CD14-positive monocyte (primary cell): ENCODE results near the gene NOB1. TPM values are rescaled to one million over a fixed set of nuclear protein-coding genes. Genes with fewer than 3 reads are reported as not detected.
A peak's percentile ranks its signal among the peaks of the same experiment; 100 is the strongest.
"Not testable (repeated sequence)": the region's sequence is repeated elsewhere in the genome, so short reads cannot be mapped to it uniquely, and the experiment has no call there.

ENCODE experiments used
- DNase-seq, 3 donors: peaks; one replicate each; pipeline ENCODE4 v3.0.0-alpha.2; 2011 to 2022
- H2AFZ ChIP-seq: 2 replicates; pipeline ENCODE4 v1.6.0; 2012; ENCODE audit warnings: mild to moderate bottlenecking, low read depth, low read length, inconsistent platforms; ENCODE audit not compliant: insufficient read depth, poor library complexity, severe bottlenecking
- H3K27ac ChIP-seq, 2 donors: 1 replicate in 1 of 2; 2 replicates in 1 of 2; pipeline ENCODE4 v1.5.1; 2012 to 2013; ENCODE audit warnings: low read length in 2 of 2, control low read depth in 1 of 2, inconsistent platforms in 1 of 2, low read depth in 1 of 2, mild to moderate bottlenecking in 1 of 2
- H3K27me3 ChIP-seq, 2 donors: one replicate each; pipeline versions ENCODE4 v1.6.0 to v1.6.1; 2011 to 2013; ENCODE audit warnings: low read length in 2 of 2; ENCODE audit not compliant: control insufficient read depth in 2 of 2, insufficient read depth in 2 of 2
- H3K36me3 ChIP-seq, 2 donors: replicated peaks in 1 of 2; 1 replicate in 1 of 2; 2 replicates in 1 of 2; pipeline versions ENCODE4 v1.5.1 to v1.6.1; 2012 to 2013; ENCODE audit warnings: low read length in 2 of 2, control low read depth in 1 of 2, inconsistent platforms in 1 of 2, mild to moderate bottlenecking in 1 of 2; ENCODE audit not compliant: insufficient read depth in 2 of 2, control insufficient read depth in 1 of 2
- H3K4me1 ChIP-seq, 2 donors: 1 replicate in 1 of 2; 2 replicates in 1 of 2; pipeline versions ENCODE4 v1.5.1 to v1.6.1; 2012 to 2013; ENCODE audit warnings: low read length in 2 of 2, control low read depth in 1 of 2, inconsistent platforms in 1 of 2, mild to moderate bottlenecking in 1 of 2, moderate library complexity in 1 of 2; ENCODE audit not compliant: insufficient read depth in 2 of 2, control insufficient read depth in 1 of 2
- H3K4me2 ChIP-seq: replicated peaks from 2 replicates; pipeline ENCODE3; 2012; ENCODE audit warnings: low read length, moderate library complexity, mild to moderate bottlenecking; ENCODE audit not compliant: poor library complexity, severe bottlenecking; ENCODE audit errors: extremely low read depth
- H3K4me3 ChIP-seq, 3 experiments: fragments of 200-600 bp in 1 of 3; sonication (generic) in 1 of 3; replicated peaks in 1 of 3; 1 replicate in 2 of 3; 2 replicates in 1 of 3; pipeline ENCODE4 v1.5.1; 2011 to 2013; ENCODE audit warnings: low read length in 3 of 3, mild to moderate bottlenecking in 3 of 3, control low read depth in 2 of 3, low read depth in 2 of 3, inconsistent platforms in 1 of 3, moderate library complexity in 1 of 3
- H3K79me2 ChIP-seq: 2 replicates; pipeline ENCODE4 v1.6.0; 2012; ENCODE audit warnings: mild to moderate bottlenecking, control low read depth, inconsistent platforms, low read length, moderate library complexity; ENCODE audit not compliant: insufficient read depth
- H3K9ac ChIP-seq: 2 replicates; pipeline ENCODE4 v1.6.0; 2017; ENCODE audit warnings: low read length, mild to moderate bottlenecking; ENCODE audit not compliant: insufficient read depth, poor library complexity, severe bottlenecking
- H3K9me3 ChIP-seq, 2 donors: replicated peaks in 1 of 2; 1 replicate in 1 of 2; 2 replicates in 1 of 2; pipeline versions ENCODE4 v1.5.1 to v1.6.1; 2012 to 2013; ENCODE audit warnings: low read length in 2 of 2, control low read depth in 1 of 2; ENCODE audit not compliant: control insufficient read depth in 1 of 2, insufficient read depth in 1 of 2
- H4K20me1 ChIP-seq: 2 replicates; pipeline ENCODE4 v1.6.0; 2012; ENCODE audit warnings: mild to moderate bottlenecking, low read length, control low read depth, moderate library complexity; ENCODE audit not compliant: insufficient read depth
- H3K27ac Mint-ChIP-seq, 7 donors: one replicate each; pipeline ENCODE4 v1.8.0; 2020; ENCODE audit warnings: mild to moderate bottlenecking in 7 of 7, mixed read lengths in 7 of 7, moderate library complexity in 6 of 7, inconsistent platforms in 2 of 7
- H3K27me3 Mint-ChIP-seq, 3 donors: one replicate each; pipeline ENCODE4 v1.8.0; 2021 to 2022; ENCODE audit warnings: low read depth in 3 of 3, mild to moderate bottlenecking in 3 of 3, mixed read lengths in 3 of 3, moderate library complexity in 3 of 3, inconsistent platforms in 1 of 3
- H3K36me3 Mint-ChIP-seq, 2 donors: one replicate each; pipeline ENCODE4 v1.8.0; 2020; ENCODE audit warnings: mixed read lengths in 2 of 2, inconsistent platforms in 1 of 2, mild to moderate bottlenecking in 1 of 2
- H3K4me1 Mint-ChIP-seq: one replicate; pipeline ENCODE4 v1.8.0; 2020; ENCODE audit warnings: mild to moderate bottlenecking, mixed read lengths
- H3K4me3 Mint-ChIP-seq, 2 donors: one replicate each; pipeline ENCODE4 v1.8.0; 2020; ENCODE audit warnings: mild to moderate bottlenecking in 2 of 2, mixed read lengths in 2 of 2, moderate library complexity in 1 of 2
- H3K9me3 Mint-ChIP-seq, 7 donors: one replicate each; pipeline ENCODE4 v1.8.0; 2020 to 2022; ENCODE audit warnings: mixed read lengths in 7 of 7, mild to moderate bottlenecking in 6 of 7, moderate library complexity in 6 of 7, inconsistent platforms in 2 of 7
- WGBS: methylation state at CpG from one replicate; pipeline ENCODE4 v1.1.5; 2013; ENCODE audit warnings: missing lambda C conversion rate; ENCODE audit not compliant: insufficient coverage; 5-methylcytosine and 5-hydroxymethylcytosine counted together
- intact Hi-C, 2 donors: fragments of 100-400 bp; cut with micrococcal nuclease; formaldehyde crosslinking; loops; one replicate each; pipeline versions ENCODE4 v1.15.0 to v1.15.1; 2023
- polyA plus RNA-seq, 3 donors: library from polyadenylated mRNA; depleted of rRNA in 1 of 3; unstranded in 2 of 3; stranded (reverse) in 1 of 3; fragments of 300-500 nt in 2 of 3; fragments of >200 nt in 1 of 3; fragmentation: Illumina TruSeq in 2 of 3; gene quantifications; 1 replicate in 2 of 3; 2 replicates in 1 of 3; pipeline ENCODE4 v1.2.3, GENCODE V29; 2012 to 2021
- TF ChIP-seq, protein P1 (sequence below): fragments of 200-600 bp; IDR thresholded peaks from one replicate; pipeline ENCODE4 v1.8.0; 2022; ENCODE audit warnings: antibody characterized with exemption, mild to moderate bottlenecking

Gene NOB1
- polyA plus RNA-seq, 3 donors: 15.7 to 27.5 (median 18.0) TPM

DNA sequence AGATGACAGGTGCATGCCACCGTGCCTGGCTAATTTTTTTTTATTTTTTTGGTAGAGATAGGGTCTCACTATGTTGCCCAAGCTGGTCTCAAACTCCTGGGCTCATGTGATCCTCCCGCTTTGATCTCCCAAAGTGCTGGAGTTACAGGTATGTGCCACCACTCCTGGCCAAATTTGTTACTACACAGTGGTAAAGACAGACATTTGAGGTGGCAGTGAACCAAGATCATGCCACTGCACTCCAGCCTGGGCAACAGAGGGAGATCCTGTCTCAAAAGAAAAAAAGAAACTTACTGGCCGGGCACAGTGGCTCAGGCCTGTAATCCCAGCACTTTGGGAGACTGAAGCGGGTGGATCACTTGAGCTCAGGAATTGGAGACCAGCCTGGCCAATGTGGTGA lies 25.7 kb downstream of the NOB1 start:
- H3K4me3 Mint-ChIP-seq, H3K27ac ChIP-seq, H3K9me3 Mint-ChIP-seq, H4K20me1 ChIP-seq, H3K27me3 Mint-ChIP-seq, H3K79me2 ChIP-seq, H3K36me3 ChIP-seq, H3K4me2 ChIP-seq, H3K27me3 ChIP-seq, H3K9ac ChIP-seq, H2AFZ ChIP-seq, H3K36me3 Mint-ChIP-seq, H3K9me3 ChIP-seq, DNase-seq, intact Hi-C loops, H3K4me3 ChIP-seq: not testable (repeated sequence)
- H3K4me1 ChIP-seq: peaks cover 23 to 31% of the 10 kb centered on the region in 2 donors
- 100% methylated on average over 1 of the region's 4 CpGs for WGBS
- peaks cover 29% of the 10 kb centered on the region for H3K4me1 Mint-ChIP-seq
- H3K27ac Mint-ChIP-seq: peak overlapping the region in 1 of 7 donors; percentile 43

DNA sequence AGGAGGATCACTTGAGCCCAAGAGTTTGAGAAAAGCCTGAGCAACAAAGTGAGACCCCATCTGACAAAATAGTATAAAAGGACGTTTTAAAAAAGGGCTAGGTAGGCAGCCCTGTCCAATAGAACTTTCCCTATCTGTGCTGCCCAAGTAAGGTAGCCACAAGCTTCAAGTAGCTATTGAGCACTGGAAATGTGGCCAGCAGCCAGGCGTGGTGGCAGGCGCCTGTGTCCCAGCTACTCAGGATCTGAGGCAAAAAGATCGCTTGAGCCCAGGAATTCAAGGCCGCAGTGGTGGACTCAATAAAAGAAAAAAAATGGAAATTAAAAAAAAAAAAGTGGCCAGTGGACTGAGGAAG lies 26.8 kb downstream of the NOB1 start:
- H3K9me3 ChIP-seq: no peaks in the 10 kb centered on the region
- no peak overlapping the region for H3K9ac ChIP-seq
- Mint-ChIP-seq H3K27ac (no peak overlapping the region), H3K36me3 (no peaks in the 10 kb centered on the region), H3K4me3 (no peak overlapping the region), H3K9me3 (no peaks in the 10 kb centered on the region), H3K4me1 (peaks cover 30% of the 10 kb centered on the region), H3K27me3 (peaks cover 1 to 2% (median 1%) of the 10 kb centered on the region in 3 donors)
- intact Hi-C loops: no loop called here
- no peak overlapping the region for H2AFZ ChIP-seq
- H3K36me3 ChIP-seq: no peaks in the 10 kb centered on the region
- 100% methylated on average over 3 of the region's 5 CpGs for WGBS
- TF ChIP-seq, protein P1, sequence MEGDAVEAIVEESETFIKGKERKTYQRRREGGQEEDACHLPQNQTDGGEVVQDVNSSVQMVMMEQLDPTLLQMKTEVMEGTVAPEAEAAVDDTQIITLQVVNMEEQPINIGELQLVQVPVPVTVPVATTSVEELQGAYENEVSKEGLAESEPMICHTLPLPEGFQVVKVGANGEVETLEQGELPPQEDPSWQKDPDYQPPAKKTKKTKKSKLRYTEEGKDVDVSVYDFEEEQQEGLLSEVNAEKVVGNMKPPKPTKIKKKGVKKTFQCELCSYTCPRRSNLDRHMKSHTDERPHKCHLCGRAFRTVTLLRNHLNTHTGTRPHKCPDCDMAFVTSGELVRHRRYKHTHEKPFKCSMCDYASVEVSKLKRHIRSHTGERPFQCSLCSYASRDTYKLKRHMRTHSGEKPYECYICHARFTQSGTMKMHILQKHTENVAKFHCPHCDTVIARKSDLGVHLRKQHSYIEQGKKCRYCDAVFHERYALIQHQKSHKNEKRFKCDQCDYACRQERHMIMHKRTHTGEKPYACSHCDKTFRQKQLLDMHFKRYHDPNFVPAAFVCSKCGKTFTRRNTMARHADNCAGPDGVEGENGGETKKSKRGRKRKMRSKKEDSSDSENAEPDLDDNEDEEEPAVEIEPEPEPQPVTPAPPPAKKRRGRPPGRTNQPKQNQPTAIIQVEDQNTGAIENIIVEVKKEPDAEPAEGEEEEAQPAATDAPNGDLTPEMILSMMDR: no peak
- no peaks in the 10 kb centered on the region for H3K27me3 ChIP-seq
- H4K20me1 ChIP-seq: no peaks in the 10 kb centered on the region
- H3K27ac ChIP-seq: no peak overlapping the region
- H3K4me2 ChIP-seq: no peak overlapping the region
- no peaks in the 10 kb centered on the region for H3K79me2 ChIP-seq
- no peak for DNase-seq
- H3K4me1 ChIP-seq: peaks cover 23 to 31% of the 10 kb centered on the region in 2 donors
- no peak overlapping the region for H3K4me3 ChIP-seq
